Measurements from ENCODE around the gene GSC2.

DNA sequence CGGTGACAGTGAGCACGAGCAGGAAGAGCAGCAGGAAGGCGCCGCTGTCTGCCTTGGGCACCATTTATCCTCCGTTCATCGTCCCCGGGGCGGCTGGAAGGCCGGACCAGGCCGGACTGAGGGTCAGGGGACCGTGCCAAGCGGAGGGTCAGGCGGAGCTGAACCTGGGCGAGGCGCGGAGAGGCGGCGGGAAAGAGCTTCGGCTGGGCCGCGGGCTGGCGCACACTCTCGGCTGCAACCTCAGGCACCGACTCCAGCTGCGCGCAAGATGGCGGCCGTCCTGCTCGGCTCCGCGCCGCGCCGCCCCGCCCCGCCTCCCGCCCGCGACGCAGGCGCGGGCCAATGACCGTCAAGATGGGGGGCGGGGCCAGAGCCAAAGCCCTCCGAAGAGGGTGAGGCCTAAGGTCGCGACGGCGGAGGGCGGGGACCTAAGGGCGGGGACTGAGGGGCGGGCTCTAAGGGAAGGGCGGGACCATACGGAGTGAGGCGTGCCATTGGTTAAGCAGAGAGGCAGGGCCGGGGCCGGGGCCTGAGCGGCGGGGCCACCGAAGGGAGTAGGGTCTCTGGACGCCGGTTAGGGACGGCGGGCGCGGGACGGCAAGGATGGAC is 27.8 kb downstream of the GSC2 start, which contains the start of gene DGCR2:
- TF ChIP-seq CTCF (IDR thresholded peaks at IDR 0.05 in 8 of 11, conservative IDR thresholded peaks at IDR 0.05 in 3 of 11) (no peak), POLR2A (IDR thresholded peaks at IDR 0.05) (peak in 2 of 3 donors; percentile 52 to 75), POLR2AphosphoS5 (IDR thresholded peaks at IDR 0.05) (peak; percentile 86 to 91 (median 90))
